GM19463 (cell line): ENCODE measurements around the gene BCL2.
A peak's percentile ranks its signal among the peaks of the same experiment; 100 is the strongest.

ENCODE experiments used
- ATAC-seq: cut with Tn5 transposase; IDR thresholded peaks from one replicate; pipeline ENCODE4 v1.9.1; 2021; ENCODE audit warnings: mild to moderate bottlenecking, moderate library complexity; ENCODE audit not compliant: unreplicated experiment

BCL2 gene

GRCh38 chr18:63146828-63147409 is 172.7 kb downstream of the BCL2 start:
- peak; percentile 32 for ATAC-seq

DNA sequence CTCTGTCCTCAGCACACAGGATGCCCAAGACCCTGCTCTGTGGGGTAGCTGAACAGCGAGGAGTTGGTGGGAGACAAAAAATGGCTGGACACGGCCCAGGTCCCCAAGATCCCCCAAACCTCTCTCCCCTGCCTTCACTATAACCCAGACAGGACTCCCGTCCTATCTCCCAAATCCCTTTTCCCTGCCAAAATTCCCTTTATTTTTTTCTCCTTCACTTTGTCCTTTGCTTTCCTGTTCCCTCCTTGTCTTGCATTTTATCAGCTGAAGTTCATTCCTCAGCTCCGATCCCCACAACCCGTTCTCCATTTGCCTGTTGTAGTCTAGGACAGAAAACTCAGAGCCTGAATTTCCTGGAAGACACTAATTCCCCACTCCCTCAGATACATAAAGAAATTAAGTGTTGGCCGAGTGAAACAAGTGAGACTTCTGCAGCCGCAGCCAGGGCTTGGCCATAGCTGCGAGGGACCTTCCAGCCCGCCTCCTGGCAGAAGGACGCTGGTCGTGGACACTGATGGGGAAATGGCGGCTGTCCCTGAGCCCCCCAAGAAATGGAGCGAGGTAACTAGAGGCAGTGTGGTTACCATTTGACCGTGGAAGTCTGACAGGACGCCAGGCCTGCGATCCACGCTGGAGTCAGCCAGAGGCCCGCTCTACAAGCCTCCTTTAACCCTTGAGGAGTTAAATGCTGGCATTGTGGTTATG is 173.6 kb downstream of the BCL2 start:
- no peak for ATAC-seq

GRCh38 chr18:63145166-63145850 is 174.3 kb downstream of the BCL2 start:
- ATAC-seq, result no peak

GRCh38 chr18:63144748-63145147 is 174.8 kb downstream of the BCL2 start:
- no peak for ATAC-seq

DNA sequence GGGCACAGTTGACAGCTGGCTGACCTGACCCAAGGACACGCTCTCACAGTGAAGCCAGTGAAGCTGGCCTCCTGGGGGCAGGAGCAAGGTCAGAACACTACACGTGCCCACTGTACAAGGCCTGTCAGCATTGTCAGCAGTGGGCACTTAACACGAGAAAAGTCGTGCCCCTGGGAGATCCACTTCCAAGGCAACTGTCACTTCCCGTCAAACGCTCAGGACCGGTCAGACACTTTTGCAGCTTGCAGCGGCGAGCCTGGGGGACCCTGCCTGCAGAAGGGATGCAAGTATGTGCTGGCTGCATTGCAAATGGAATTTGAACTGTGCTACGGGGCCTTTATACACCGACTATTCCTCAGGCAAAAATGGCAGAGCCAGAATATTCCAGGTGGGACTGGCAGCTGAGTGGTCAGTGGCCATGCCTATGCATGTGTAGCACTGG is 176.2 kb downstream of the BCL2 start:
- ATAC-seq, result no peak

DNA sequence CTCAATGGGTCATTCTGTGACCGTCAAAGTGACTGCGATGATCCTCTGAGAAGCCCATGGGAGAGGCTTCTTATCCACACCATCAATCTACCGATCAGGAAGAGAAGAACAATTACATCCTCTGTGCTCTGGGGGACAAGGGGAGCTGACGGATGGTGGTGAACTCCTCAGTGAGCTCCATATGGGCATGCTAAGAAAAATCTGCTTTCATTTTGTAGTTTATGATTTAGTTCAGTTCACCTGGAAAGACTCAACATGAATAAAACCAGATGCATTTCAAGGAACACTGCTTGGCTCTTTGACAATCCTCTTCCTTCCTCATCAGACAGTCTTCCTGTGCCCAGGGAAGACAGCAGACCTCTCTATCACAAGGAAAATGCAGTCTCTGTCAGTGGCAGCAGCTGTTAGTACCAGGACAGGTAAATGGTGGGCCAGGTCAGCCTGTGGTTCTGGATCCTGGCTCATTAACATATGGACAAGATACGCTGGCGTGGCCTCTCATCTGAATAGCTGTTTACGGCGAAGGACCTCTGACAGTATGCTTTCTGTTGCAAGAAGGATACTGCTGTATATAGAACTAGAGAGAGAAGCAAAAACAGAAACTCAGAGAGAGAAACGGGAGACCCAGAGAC is 176.9 kb downstream of the BCL2 start:
- ATAC-seq, result no peak

DNA sequence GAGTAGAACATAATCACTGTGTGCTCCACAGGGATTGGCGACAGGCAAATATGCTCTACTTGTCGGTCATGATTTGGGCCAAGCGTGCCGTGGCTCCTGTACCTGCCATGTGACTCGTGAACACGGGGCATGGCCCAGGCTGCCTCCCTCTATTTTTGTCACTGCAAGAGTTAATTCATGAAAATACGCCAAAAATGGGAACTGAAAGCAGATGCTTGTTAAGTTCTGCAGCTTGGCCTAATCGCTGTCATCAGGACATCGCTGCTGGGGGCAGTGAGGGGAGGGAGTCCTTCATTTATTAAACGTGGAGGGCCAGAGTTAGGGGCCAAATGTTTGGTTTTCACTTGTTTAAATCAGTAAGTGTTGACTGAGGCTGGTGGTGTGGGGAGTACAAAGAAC is 177.8 kb downstream of the BCL2 start:
- peak; percentile 48 for ATAC-seq

DNA sequence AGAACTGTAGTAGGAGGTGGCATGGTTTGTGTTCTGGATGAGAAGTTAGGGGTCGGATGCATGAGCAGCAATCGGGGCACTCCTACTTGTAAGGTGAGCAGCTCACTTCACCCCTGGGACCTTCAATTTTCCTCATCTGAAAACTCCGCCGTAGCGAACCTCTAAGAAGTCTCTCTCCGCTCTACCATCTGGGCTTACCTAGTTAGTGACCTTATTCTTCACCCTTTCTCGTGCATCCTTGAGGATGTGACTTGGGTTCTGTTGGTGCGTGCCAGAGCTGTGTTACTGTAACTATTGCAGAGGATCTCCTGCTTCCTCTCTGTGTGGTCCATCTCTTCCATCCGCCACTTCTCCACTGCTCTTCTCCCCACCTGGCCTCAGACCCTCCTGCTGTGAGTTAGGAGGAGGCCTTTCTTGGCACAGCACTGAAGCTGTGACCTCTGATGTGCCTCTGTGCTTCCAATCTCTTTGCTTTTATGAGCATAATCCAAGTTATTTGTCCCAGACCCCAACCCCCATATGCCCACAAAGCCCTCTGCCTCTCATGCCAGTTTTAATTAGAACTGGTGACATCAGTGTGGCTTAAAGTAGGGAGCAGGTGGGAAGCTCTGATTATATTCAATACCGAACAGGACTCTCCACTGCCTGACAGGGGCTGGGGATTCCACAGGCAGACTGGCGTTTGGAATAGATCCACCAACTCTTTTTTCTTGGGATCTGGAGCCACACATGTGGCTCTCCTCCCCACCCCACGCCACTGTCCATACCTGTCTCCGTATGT is 178.4 kb downstream of the BCL2 start:
- ATAC-seq, result no peak

DNA sequence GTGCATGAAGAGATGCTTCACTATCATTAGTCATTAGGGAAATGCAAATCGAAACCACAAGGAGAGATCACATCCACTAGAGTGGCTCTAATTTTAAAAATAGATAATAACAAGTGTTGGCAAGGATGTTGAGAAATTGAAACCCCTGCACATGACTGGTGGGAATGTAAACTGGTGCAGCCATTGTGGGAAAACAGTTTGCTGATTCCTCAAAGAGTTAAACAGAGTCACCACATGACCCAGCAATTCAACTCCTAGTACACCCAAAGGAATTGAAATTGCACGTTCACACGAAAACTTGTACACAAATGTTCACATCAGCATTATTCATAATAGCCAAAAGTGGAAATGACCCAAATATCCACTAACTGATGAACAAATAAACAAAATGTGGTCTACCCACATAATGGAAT is 179.5 kb downstream of the BCL2 start:
- ATAC-seq, result no peak

DNA sequence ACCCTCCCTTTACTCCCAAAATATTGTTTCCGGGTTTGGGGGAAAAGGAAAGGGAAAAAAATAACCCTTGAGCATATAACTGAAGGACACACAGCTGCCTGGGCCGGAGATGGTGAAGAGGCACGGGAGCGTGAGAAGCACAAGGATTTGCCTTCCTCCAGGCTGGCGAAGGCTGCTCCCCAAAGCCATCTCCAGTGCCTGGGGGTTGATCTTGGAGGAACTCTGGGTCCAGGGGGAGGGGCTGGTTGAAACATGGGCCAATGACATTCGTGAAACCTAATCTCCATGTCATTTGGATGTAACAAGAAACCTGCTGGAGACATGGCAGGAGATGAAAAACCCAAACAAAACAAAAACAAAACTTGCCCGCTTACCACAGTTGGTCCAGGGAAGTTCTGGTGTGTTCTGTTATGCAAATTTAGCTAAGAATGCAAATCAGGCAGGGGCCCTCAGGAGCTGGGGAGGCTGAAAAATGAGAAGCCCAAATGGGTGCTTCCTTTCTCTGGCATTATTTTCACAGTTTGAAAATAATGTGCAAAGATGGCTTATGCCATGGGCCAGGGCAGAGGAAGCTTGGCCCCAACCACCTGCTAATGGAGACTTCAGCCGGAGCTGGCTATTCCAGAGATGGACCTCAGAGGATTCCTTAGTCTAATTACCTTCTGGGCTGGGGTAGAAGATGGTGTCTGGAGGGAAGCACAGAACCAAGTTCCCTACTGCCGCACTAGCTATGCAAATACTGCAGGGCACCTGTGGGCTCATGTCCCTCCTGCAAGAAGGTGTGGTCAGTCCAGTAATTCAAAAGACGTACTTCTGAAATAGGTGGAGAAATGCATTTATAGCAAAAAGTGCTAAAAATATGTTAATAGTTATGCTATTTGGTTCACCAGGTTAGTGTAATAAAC is 180.9 kb downstream of the BCL2 start:
- ATAC-seq, result peak; percentile 39

DNA sequence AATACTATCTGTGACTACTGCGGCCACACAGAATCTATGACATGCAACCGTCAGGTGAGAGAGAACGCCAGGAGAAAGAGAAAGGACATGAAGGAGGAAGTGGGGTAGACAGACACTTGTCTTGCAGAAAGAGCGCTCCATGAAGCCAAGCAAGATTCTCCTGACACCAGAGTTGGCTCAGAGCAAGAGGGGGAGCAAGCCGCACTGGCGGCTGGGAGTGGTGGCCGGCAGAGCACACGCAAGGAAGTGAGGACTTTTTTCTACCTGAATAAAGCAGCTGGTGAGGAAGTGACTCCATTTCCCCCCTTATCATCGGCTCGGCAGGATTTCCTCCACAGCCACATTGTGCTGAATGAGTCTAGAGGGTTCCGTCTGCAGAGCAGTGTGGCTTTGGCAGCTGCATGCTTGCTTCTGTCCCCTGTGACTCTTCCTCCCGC is 181.6 kb downstream of the BCL2 start:
- no peak for ATAC-seq

- ATAC-seq, result no peak
These were observed 184.5 kb downstream of the BCL2 start for GRCh38 chr18:63135101-63135500.

- no peak for ATAC-seq
These were observed 186.8 kb downstream of the BCL2 start for GRCh38 chr18:63132819-63133200.

DNA sequence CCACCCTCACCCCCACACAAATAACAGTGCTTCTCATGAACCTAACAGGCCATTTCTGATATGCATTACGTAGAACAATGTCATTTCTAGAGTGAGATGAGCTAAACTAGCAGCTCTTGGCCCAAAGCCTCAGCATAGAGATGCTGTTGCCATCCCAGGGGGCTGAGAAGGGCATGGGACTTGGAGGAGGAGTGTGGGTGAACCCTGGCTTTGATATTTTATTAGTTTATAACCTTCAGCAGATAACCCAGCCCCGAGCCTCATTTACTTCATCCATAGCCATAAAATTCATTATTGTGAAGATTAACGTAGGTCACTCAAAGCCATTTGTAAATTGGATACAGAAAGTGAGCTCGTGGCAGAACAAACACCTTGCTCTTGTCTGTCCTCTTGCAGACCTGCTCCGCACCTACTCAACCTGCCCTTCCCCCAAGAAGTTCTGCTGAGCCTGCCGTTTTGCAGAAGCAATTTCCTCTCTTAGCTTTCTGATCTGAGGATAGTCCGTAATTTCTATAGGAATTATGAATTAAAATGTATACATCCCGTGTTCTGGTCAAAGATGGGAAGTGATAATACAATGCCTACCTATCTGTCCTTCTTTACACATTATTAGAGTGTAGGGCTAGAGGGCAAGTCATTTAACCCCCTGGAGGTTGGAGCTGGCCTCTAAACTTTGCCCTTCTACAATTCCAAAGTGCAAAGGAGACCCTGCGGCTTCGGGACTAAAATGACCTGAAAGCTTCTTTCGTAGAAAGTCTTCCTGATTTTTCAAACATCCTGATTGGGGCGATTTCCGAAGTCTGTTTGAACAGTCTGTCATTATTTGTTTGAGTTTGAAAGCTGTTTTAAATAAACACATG is 187.4 kb downstream of the BCL2 start:
- ATAC-seq, result no peak

DNA sequence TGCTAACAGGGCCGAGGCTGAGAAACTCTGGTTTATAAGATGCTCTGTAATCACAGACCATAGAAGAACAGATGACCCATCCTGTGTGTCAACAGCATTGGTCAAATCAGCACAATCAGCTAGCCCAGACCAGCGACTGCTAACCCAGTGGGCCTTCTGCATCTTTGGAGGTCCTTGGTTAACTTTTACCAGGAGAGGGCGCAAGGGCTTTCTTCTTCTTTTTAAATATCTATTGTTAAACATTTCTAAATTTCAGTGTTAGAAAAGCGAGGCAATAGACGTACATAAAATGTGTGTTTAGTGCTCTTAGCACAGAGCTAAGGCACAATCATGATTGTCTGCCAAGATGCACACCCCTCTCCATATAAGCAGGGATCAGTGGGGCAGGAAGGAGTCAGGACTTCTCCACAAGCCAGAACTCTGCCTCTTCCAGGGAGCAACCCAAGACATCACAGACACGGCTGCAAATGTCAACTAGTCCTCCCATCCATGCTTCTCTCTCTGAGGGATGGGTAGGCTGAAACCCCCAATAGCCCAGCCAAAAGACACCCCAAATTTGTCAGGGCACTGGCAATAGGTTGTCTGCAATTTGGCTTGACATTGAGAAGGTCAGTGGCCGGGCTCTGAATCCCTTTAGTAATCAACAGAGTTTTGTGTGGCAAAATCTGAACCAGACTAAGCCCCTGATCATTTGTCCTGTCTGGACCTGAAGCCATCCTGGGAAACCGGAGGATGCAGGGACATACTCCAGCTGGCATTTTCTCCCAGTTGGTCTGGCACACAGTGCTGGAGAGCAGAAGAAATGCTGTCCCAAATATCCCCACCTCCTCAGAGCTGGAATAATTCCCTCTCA is 188.2 kb downstream of the BCL2 start:
- ATAC-seq, result no peak

DNA sequence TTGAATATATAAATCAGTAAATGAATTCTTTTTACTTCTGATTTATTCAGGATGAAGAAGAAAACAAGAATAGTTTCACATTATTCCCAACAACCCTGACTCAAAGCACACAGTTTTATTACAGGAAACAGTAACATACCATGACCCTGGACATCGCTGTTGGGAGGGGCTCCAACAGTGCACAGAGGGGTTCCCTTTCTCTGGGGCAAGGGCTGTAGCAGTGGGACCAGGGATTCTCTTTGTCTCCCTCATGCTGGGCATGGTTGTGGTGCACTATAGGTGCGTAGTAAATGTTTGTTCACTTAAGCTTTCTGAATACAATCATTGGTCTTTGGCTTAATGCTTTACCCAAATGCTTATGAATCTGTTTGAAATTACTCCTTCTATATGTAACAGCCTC is 189.4 kb downstream of the BCL2 start:
- ATAC-seq, result no peak

- no peak for ATAC-seq
These were observed 191.2 kb downstream of the BCL2 start for GRCh38 chr18:63128237-63128974.
